Heart left ventricle (tissue), 13 donors: Measurements from ENCODE around the gene DOCK2.

Source experiments
- POLR2A ChIP-seq, 2 donors: fragments of 450-650 bp; IDR thresholded peaks; one replicate each; pipeline ENCODE4 v1.6.1; 2017; ENCODE audit warnings: antibody characterized with exemption in 2 of 2, mild to moderate bottlenecking in 2 of 2, moderate library complexity in 2 of 2
- TF ChIP-seq, protein P1 (sequence below), 12 donors: fragments of 200-600 bp; sonication (generic) in 4 of 12; IDR thresholded peaks; one replicate each; pipeline versions ENCODE4 v1.5.0 to v1.8.0; 2018 to 2022; ENCODE audit warnings: antibody characterized with exemption in 12 of 12, mild to moderate bottlenecking in 5 of 12
- donor health status: ischemic (EF 13 %, LVEDD 7.1; RV severe dilation, severe dysfunction).
- donor health status: DM: no; HTN: yes; CAD: no.
- donor health status: DM: no; HTN: no; CAD: no.
- donor health status: ischemic (EF 25% LVEDD 6.9; RV normal size, moderate dysfunction).
- donor health status: ischemic (EF 25% LVEDD 5.7; RV mildly dilated, moderate dysfunction).
- donor health status: ischemic (EF 35%, LVEDD 5.7; RV mildly dilated, moderate dysfunction).
- donor health status: nonischemic (EF 11% LVEDD 7.7; RV severe dilation, severe dysfunction).
- donor health status: DM: yes; HTN: yes; CAD: no.
- donor health status: PGD.
- donor health status: ischemic (EF 29% LVEDD 5.4; RV normal size, mild dysfunction).
- donor health status: nonischemic (EF 23%, LVEDD 6.1; RV moderate dilation, normal function).

DNA sequence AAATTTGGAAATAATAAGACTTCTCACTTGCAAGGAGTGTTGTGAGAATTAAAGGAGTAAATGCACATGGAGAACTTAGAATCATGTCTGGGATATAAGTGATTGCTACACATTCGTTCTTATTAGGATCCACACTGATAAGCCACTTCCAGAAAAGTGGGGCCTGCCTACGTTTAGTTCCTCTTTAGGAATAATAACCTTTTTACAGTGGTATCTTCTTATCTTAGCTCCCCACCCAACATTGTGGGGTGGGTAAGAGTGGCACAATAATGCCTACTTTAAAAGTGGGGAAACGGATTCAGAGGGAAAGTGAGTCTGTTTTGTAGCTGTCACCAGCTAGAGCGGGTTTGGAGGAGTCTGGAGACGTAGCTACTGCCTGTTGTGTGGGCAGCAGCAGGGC, 16.0 kb downstream of the DOCK2 start:
- TF ChIP-seq, protein P1, sequence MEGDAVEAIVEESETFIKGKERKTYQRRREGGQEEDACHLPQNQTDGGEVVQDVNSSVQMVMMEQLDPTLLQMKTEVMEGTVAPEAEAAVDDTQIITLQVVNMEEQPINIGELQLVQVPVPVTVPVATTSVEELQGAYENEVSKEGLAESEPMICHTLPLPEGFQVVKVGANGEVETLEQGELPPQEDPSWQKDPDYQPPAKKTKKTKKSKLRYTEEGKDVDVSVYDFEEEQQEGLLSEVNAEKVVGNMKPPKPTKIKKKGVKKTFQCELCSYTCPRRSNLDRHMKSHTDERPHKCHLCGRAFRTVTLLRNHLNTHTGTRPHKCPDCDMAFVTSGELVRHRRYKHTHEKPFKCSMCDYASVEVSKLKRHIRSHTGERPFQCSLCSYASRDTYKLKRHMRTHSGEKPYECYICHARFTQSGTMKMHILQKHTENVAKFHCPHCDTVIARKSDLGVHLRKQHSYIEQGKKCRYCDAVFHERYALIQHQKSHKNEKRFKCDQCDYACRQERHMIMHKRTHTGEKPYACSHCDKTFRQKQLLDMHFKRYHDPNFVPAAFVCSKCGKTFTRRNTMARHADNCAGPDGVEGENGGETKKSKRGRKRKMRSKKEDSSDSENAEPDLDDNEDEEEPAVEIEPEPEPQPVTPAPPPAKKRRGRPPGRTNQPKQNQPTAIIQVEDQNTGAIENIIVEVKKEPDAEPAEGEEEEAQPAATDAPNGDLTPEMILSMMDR (IDR thresholded peaks at IDR 0.05), result no peak
- no peak for TF ChIP-seq POLR2A (IDR thresholded peaks at IDR 0.05)
